Thyroid gland (tissue), 4 donors: Measurements from ENCODE around the gene C8G. TPM values are rescaled to one million over a fixed set of nuclear protein-coding genes. Genes with fewer than 3 reads are reported as not detected.

Source experiments
- DNase-seq, 2 donors: peaks; one replicate each; pipeline ENCODE4 v3.0.0-alpha.2; 2019
- H3K27ac ChIP-seq, 3 donors: fragments of 200-600 bp; sonication (generic); 1 replicate in 2 of 3; 2 replicates in 1 of 3; pipeline ENCODE4 v1.5.1; 2016 to 2019; ENCODE audit warnings: mild to moderate bottlenecking in 1 of 3, moderate library complexity in 1 of 3
- H3K27me3 ChIP-seq: fragments of 200-600 bp; sonication (generic); one replicate; pipeline ENCODE4 v1.5.1; 2019
- H3K36me3 ChIP-seq, 2 donors: fragments of 200-600 bp; sonication (generic); one replicate each; pipeline ENCODE4 v1.5.1; 2016 to 2019
- H3K4me1 ChIP-seq, 2 donors: fragments of 200-600 bp; sonication (generic); one replicate each; pipeline ENCODE4 v1.5.1; 2017 to 2019
- H3K4me3 ChIP-seq, 3 donors: fragments of 200-600 bp; sonication (generic); replicated peaks in 1 of 3; 1 replicate in 2 of 3; 2 replicates in 1 of 3; pipeline ENCODE4 v1.5.1; 2016; ENCODE audit warnings: mild to moderate bottlenecking in 1 of 3
- H3K9me3 ChIP-seq: fragments of 200-600 bp; sonication (generic); one replicate; pipeline ENCODE4 v1.5.1; 2017
- CTCF ChIP-seq, 6 experiments: fragments of 200-600 bp in 3 of 6; fragments of 450-650 bp in 3 of 6; sonication (generic) in 3 of 6; IDR thresholded peaks; one replicate each; pipeline ENCODE4 v1.5.1; 2016 to 2019; ENCODE audit warnings: antibody characterized with exemption in 6 of 6, mild to moderate bottlenecking in 2 of 6, inconsistent platforms in 1 of 6, moderate library complexity in 1 of 6
- POLR2A ChIP-seq, 2 donors: fragments of 450-650 bp; IDR thresholded peaks; one replicate each; pipeline ENCODE4 v1.6.1; 2017; ENCODE audit warnings: antibody characterized with exemption in 2 of 2, mild to moderate bottlenecking in 2 of 2, moderate library complexity in 1 of 2
- WGBS, 2 donors: methylation state at CpG; one replicate each; pipeline ENCODE4 v1.1.5; 2017; 5-methylcytosine and 5-hydroxymethylcytosine counted together
- intact Hi-C: fragments of 100-400 bp; cut with DNase I; formaldehyde crosslinking; loops from one replicate; pipeline ENCODE4 v1.15.1; 2023
- total RNA-seq, 4 donors: library from RNA; depleted of rRNA; stranded (reverse); fragments of >200 nt; gene quantifications; one replicate each; pipeline ENCODE4 v1.2.3, GENCODE V29; 2016

The C8G gene
- total RNA-seq, 4 donors from 2014 or later: 1.8 TPM; not detected in 3

GRCh38 chr9:136990242-136990911, 45.3 kb downstream of the C8G start:
- intact Hi-C loops: no loop called here
- Histone ChIP-seq H3K9me3 (no peaks in the 10 kb centered on the region), H3K4me3 (no peak overlapping the region), H3K4me1 (peaks cover 27 to 39% of the 10 kb centered on the region in 2 donors), H3K27ac (no peak overlapping the region), H3K27me3 (no peaks in the 10 kb centered on the region), H3K36me3 (no peaks in the 10 kb centered on the region)
- TF ChIP-seq CTCF (IDR thresholded peaks at IDR 0.05) (no peak), POLR2A (IDR thresholded peaks at IDR 0.05) (no peak)
- WGBS, 2 donors: 66 to 69% methylated on average over 10 of the region's 10 CpGs
- DNase-seq: no peak

DNA sequence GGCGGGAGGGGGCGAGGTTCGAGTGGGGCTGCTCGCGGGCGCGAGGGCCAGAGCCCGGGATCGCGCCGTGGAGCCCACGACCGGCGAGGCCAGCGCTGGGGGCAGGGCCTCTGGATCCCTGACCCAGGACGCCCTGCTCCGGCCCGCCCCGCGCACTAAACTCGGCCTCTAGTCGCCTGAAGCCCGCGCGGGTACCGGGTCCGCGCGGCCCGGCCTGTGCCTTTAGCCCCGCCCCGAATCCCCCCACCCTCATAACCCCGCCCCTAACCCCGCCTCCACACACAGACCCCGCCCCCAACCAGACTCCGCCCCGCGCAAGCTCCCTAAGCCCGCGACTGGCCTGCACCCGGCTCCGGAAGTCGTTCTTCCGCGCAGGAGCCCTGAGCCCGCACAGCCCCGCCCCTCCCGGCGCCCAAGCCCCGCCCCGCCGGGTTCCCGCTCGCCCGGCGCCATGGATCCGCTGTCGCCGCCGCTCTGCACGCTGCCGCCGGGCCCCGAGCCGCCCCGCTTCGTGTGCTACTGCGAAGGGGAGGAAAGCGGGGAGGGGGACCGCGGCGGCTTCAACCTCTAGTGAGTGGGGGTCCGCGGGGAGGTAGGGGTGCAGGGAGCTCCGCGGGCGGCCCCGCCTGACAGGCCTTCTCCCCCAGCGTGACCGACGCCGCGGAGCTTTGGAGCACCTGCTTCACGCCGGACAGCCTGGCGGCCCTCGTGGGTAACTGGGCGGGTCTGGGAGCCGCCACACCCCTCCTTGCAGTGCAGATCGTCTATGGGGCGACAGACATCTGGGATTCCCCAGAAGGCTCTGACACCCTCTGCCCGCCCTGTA, 47.2 kb downstream of the C8G start, which contains the start of gene PAXX:
TSS of gene PAXX (plus strand) at position 430 of the 826 bp plus-strand sequence. CDS start at position 452, 22 bp downstream.
- intact Hi-C loops: no loop called here
- Histone ChIP-seq H3K9me3 (no peaks in the 10 kb centered on the region), H3K4me1 (peaks cover 44 to 55% of the 10 kb centered on the region in 2 donors), H3K36me3 (no peaks in the 10 kb centered on the region), H3K27ac (peak within 1 kb of the TSS; percentile 57 to 78 (median 74)), H3K4me3 (peak within 1 kb of the TSS in 2 of 3 donors; percentile 46 to 75), H3K27me3 (no peaks in the 10 kb centered on the region)
- 13% methylated on average over 3 of the region's 92 CpGs; no CpG with 5 or more reads in 1 of the 2 donors for WGBS, 2 donors
- peak; percentile 91 to 92 for DNase-seq
- TF ChIP-seq POLR2A (IDR thresholded peaks at IDR 0.05): peak in 1 of 2 donors; percentile 53
- peak in 1 of 6 experiments; percentile 12 for TF ChIP-seq CTCF (IDR thresholded peaks at IDR 0.05)

DNA sequence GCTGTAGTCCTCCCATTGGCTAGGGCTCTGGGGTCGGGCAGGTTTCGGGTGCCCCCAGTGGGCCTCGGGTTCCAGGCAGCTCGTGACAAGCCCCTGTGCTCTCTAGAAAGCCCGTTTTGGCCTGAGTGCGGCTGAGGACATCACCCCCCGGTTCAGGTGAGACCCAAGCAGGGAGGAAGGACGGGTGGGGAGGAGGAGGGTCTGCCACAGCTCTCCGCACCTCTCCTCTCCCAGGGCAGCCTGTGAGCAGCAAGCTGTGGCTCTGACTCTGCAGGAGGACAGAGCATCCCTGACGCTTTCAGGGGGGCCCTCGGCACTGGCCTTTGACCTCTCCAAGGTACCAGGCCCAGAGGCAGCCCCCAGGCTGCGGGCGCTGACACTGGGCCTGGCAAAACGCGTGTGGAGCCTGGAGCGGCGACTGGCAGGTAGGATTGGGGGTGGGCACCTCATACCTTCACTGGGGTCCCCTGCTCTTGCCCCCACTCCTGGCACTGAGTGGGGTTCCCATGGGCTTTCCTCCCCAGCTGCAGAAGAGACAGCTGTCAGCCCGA, 47.9 kb downstream of the C8G start:
- intact Hi-C loops: no loop called here
- H3K4me3 ChIP-seq: peak overlapping the region in 2 of 3 donors; percentile 46 to 75
- no CpG with 5 or more reads among the region's 18 CpGs for WGBS, 2 donors
- H3K9me3 ChIP-seq: no peaks in the 10 kb centered on the region
- H3K4me1 ChIP-seq: peaks cover 46 to 62% of the 10 kb centered on the region in 2 donors
- no peak for DNase-seq
- H3K36me3 ChIP-seq: no peaks in the 10 kb centered on the region
- TF ChIP-seq CTCF (IDR thresholded peaks at IDR 0.05): no peak
- no peak for TF ChIP-seq POLR2A (IDR thresholded peaks at IDR 0.05)
- peak overlapping the region in 2 of 3 donors; percentile 35 to 78 for H3K27ac ChIP-seq
- H3K27me3 ChIP-seq: no peaks in the 10 kb centered on the region

GRCh38 chr9:136994180-136994887, 49.3 kb downstream of the C8G start:
- no peaks in the 10 kb centered on the region for H3K27me3 ChIP-seq
- H3K36me3 ChIP-seq: no peaks in the 10 kb centered on the region
- no peaks in the 10 kb centered on the region for H3K9me3 ChIP-seq
- peaks cover 46 to 69% of the 10 kb centered on the region in 2 donors for H3K4me1 ChIP-seq
- H3K27ac ChIP-seq: peak overlapping the region in 1 of 3 donors; percentile 78
- intact Hi-C loops: no loop called here
- WGBS, 2 donors: 65 to 71% methylated on average over 16 to 19 of the region's 54 CpGs
- TF ChIP-seq CTCF (IDR thresholded peaks at IDR 0.05) (no peak), POLR2A (IDR thresholded peaks at IDR 0.05) (no peak)
- peak overlapping the region in 1 of 3 donors; percentile 24 for H3K4me3 ChIP-seq
- DNase-seq: no peak
